ENCODE data around the gene DGAT2L6. TPM values are rescaled to one million over a fixed set of nuclear protein-coding genes. Genes with fewer than 3 reads are reported as not detected.

DGAT2L6 gene
- total RNA-seq, 1 experiment from 2014 or later, result not detected

Other genes with a start within 250 kb of the DGAT2L6 start
- not detected in 2 replicates for gene AWAT2, start 127.5 kb upstream of the DGAT2L6 start, total RNA-seq (2014; rRNA removed; shearing (Covaris generic))
- not detected in 2 replicates for gene OTUD6A, start 115.0 kb upstream of the DGAT2L6 start, total RNA-seq (2014; rRNA removed; shearing (Covaris generic))
- gene IGBP1, start 44.0 kb upstream of the DGAT2L6 start, total RNA-seq (2014; rRNA removed; shearing (Covaris generic)), result 42.1 and 45.4 TPM in 2 replicates
- not detected in 2 replicates for gene AWAT1, start 57.2 kb downstream of the DGAT2L6 start, total RNA-seq (2014; rRNA removed; shearing (Covaris generic))
- not detected in 2 replicates for gene P2RY4, start 82.7 kb downstream of the DGAT2L6 start, total RNA-seq (2014; rRNA removed; shearing (Covaris generic))
- not detected in 2 replicates for gene ARR3, start 90.9 kb downstream of the DGAT2L6 start, total RNA-seq (2014; rRNA removed; shearing (Covaris generic))
- gene RAB41, start 104.7 kb downstream of the DGAT2L6 start, total RNA-seq (2014; rRNA removed; shearing (Covaris generic)), result not detected in 2 replicates
- 70.9 and 85.6 TPM in 2 replicates for gene PDZD11, start 112.4 kb downstream of the DGAT2L6 start, total RNA-seq (2014; rRNA removed; shearing (Covaris generic))
- 56.3 and 66.2 TPM in 2 replicates for gene KIF4A, start 112.6 kb downstream of the DGAT2L6 start, total RNA-seq (2014; rRNA removed; shearing (Covaris generic))
- 0.05 TPM in 1 of 2 replicates, not detected in the other for gene GDPD2, start 245.8 kb downstream of the DGAT2L6 start, total RNA-seq (2014; rRNA removed; shearing (Covaris generic))